ENCODE measurements around the gene PLGRKT.

PLGRKT gene

GRCh38 chr9:5453004-5453403, 15.3 kb upstream of the PLGRKT start:
- DNase-seq (ENCODE audit: low spot score), result no peak
- H3K27ac ChIP-seq, result peak overlapping the region in 1 of 2 donors; percentile 42
- TF ChIP-seq, protein P1, sequence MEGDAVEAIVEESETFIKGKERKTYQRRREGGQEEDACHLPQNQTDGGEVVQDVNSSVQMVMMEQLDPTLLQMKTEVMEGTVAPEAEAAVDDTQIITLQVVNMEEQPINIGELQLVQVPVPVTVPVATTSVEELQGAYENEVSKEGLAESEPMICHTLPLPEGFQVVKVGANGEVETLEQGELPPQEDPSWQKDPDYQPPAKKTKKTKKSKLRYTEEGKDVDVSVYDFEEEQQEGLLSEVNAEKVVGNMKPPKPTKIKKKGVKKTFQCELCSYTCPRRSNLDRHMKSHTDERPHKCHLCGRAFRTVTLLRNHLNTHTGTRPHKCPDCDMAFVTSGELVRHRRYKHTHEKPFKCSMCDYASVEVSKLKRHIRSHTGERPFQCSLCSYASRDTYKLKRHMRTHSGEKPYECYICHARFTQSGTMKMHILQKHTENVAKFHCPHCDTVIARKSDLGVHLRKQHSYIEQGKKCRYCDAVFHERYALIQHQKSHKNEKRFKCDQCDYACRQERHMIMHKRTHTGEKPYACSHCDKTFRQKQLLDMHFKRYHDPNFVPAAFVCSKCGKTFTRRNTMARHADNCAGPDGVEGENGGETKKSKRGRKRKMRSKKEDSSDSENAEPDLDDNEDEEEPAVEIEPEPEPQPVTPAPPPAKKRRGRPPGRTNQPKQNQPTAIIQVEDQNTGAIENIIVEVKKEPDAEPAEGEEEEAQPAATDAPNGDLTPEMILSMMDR (IDR thresholded peaks at IDR 0.05), result no peak
- H3K4me3 ChIP-seq, result no peak overlapping the region

- TF ChIP-seq, protein P1 (IDR thresholded peaks at IDR 0.05), result no peak
- no peak overlapping the region for H3K27ac ChIP-seq
Measured at GRCh38 chr9:5452286-5452609, 14.5 kb upstream of the PLGRKT start.

DNA sequence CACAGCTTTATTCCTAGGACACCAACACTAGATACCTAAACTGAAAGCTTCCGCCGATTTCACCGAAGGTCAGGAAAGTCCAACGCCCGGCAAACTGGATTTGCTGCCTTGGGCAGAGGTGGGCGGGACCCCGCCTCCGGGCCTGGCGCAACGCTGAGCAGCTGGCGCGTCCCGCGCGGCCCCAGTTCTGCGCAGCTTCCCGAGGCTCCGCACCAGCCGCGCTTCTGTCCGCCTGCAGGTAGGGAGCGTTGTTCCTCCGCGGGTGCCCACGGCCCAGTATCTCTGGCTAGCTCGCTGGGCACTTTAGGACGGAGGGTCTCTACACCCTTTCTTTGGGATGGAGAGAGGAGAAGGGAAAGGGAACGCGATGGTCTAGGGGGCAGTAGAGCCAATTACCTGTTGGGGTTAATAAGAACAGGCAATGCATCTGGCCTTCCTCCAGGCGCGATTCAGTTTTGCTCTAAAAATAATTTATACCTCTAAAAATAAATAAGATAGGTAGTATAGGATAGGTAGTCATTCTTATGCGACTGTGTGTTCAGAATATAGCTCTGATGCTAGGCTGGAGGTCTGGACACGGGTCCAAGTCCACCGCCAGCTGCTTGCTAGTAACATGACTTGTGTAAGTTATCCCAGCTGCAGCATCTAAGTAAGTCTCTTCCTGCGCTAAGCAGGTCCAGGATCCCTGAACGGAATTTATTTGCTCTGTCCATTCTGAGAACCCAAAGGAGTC, 12.8 kb upstream of the PLGRKT start, which contains the start of gene CD274:
Gene CD274 (plus strand): TSS at position 184 of the 733 bp plus-strand sequence. CDS start 5,572 bp downstream, outside the sequence.
- peak within 1 kb of the TSS; percentile 69 to 74 for H3K27ac ChIP-seq
- DNase-seq (ENCODE audit: low spot score), result peak; percentile 92
- H3K4me3 ChIP-seq, result peak within 1 kb of the TSS; percentile 70

More at GRCh38 chr9:5452286-5452609, 14.5 kb upstream of the PLGRKT start:
- DNase-seq (ENCODE audit: low spot score), result no peak
- H3K4me3 ChIP-seq, result no peak overlapping the region

GRCh38 chr9:5449521-5450358, 12.0 kb upstream of the PLGRKT start:
- Histone ChIP-seq H3K27ac (peak overlapping the region; percentile 69 to 74), H3K4me3 (peak overlapping the region; percentile 70)
- TF ChIP-seq, protein P1 (IDR thresholded peaks at IDR 0.05), result no peak
- DNase-seq (ENCODE audit: low spot score), result no peak

More for the DNA sequence above, 12.8 kb upstream of the PLGRKT start, which contains the start of gene CD274:
- TF ChIP-seq, protein P1 (IDR thresholded peaks at IDR 0.05), result peak; percentile 59

GRCh38 chr9:5448461-5449435, 11.0 kb upstream of the PLGRKT start:
- Histone ChIP-seq H3K27ac (no peak overlapping the region), H3K4me3 (no peak overlapping the region)
- no peak for DNase-seq (ENCODE audit: low spot score)
- TF ChIP-seq, protein P1 (IDR thresholded peaks at IDR 0.05), result no peak

DNA sequence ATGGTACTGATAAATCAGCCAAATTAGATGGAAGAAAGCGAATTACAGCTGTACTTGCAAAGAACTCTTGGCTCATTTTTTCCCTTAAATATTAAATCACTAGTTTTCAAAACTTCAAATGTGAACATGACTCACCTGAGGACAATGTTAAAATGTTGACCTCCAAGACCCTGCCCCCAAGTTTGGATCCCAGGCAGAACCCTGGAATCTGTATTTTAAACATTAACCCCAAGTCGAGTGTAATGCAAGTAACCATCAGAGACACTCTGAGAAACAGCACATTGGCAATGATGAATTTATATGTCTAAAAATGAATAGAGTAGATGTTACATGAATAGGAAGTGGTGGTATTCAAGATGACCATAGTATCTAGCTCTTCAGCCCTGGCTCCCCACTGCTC, 10.3 kb upstream of the PLGRKT start:
- H3K4me3 ChIP-seq, result no peak overlapping the region
- TF ChIP-seq, protein P1 (IDR thresholded peaks at IDR 0.05), result no peak
- H3K27ac ChIP-seq, result no peak overlapping the region
- DNase-seq (ENCODE audit: low spot score), result no peak

Data from coronary artery (tissue), 2 donors.